Neural cell (in vitro differentiated cells): ENCODE data around the gene WFS1.

Experiments used
- CTCF ChIP-seq: fragments of 450-650 bp; IDR thresholded peaks from 2 replicates; pipeline ENCODE4 v1.5.1; 2014; ENCODE audit warnings: antibody characterized with exemption, mild to moderate bottlenecking, moderate library complexity; ENCODE audit not compliant: poor library complexity, severe bottlenecking
- EP300 ChIP-seq: fragments of 450-650 bp; conservative IDR thresholded peaks from 2 replicates; pipeline ENCODE4 v1.6.1; 2014; ENCODE audit warnings: antibody characterized with exemption, mild to moderate bottlenecking, moderate library complexity; ENCODE audit not compliant: poor library complexity, severe bottlenecking
- EZH2 ChIP-seq: fragments of 200-600, 300-800 bp; shearing (Covaris generic), sonication (generic); IDR thresholded peaks from 2 replicates; pipeline ENCODE4 v1.6.1; 2014; ENCODE audit warnings: antibody characterized with exemption, low read length, borderline replicate concordance, mild to moderate bottlenecking; ENCODE audit not compliant: insufficient read depth, poor library complexity, severe bottlenecking
- MXI1 ChIP-seq: fragments of 450-650 bp; conservative IDR thresholded peaks from 2 replicates; pipeline ENCODE4 v1.6.1; 2014; ENCODE audit warnings: antibody characterized with exemption, mild to moderate bottlenecking; ENCODE audit not compliant: poor library complexity, severe bottlenecking
- POLR2AphosphoS5 ChIP-seq: IDR thresholded peaks from 2 replicates; pipeline ENCODE4 v1.6.1; 2012
- REST ChIP-seq: IDR thresholded peaks from 2 replicates; pipeline ENCODE4 v1.6.1; 2012; ENCODE audit warnings: borderline replicate concordance
- SMC3 ChIP-seq: fragments of 450-650 bp; conservative IDR thresholded peaks from 2 replicates; pipeline ENCODE4 v1.6.1; 2014; ENCODE audit warnings: antibody characterized with exemption, mild to moderate bottlenecking, moderate library complexity; ENCODE audit not compliant: poor library complexity
- TAF1 ChIP-seq: IDR thresholded peaks from 2 replicates; pipeline ENCODE4 v1.6.1; 2012; ENCODE audit warnings: low read depth

- TF ChIP-seq CTCF (no peak), EP300 (no peak), EZH2 (no peak), POLR2AphosphoS5 (no peak), REST (no peak), TAF1 (no peak), SMC3 (no peak), MXI1 (no peak)
These were observed 13.6 kb downstream of the WFS1 start for GRCh38 chr4:6283282-6283681.
